GM20000 (cell line): ENCODE results near the gene ZNF473.
A peak's percentile ranks its signal among the peaks of the same experiment; 100 is the strongest.

ENCODE experiments used
- DNase-seq: peaks from one replicate; pipeline ENCODE4 v3.0.0; 2012; ENCODE audit warnings: low spot score
- CTCF ChIP-seq: IDR thresholded peaks from 2 replicates; pipeline ENCODE4 v1.5.1; 2012; ENCODE audit warnings: mild to moderate bottlenecking, control low read depth; ENCODE audit errors: extremely low read depth, missing control alignments

The ZNF473 gene

GRCh38 chr19:50025794-50026549 lies at the start of gene ZNF473:
Gene ZNF473 (plus strand): TSS chr19:50026005. CDS start chr19:50031083, 5,078 bp downstream.
- TF ChIP-seq CTCF = no peak

GRCh38 chr19:49976496-49976895 lies 49.3 kb upstream of the ZNF473 start:
- no peak for TF ChIP-seq CTCF
- DNase-seq = no peak

More at GRCh38 chr19:50025794-50026549, at the start of gene ZNF473:
- peak; percentile 82 for DNase-seq

- no peak for TF ChIP-seq CTCF
- DNase-seq = no peak
Observed at GRCh38 chr19:49977076-49977475, 48.7 kb upstream of the ZNF473 start.

- no peak for TF ChIP-seq CTCF
- DNase-seq = no peak
Observed at GRCh38 chr19:49977881-49978280, 47.9 kb upstream of the ZNF473 start.

GRCh38 chr19:49978324-49978723 lies 47.5 kb upstream of the ZNF473 start:
- no peak for TF ChIP-seq CTCF
- no peak for DNase-seq

GRCh38 chr19:49981603-49982593 lies 43.9 kb upstream of the ZNF473 start:
- no peak for TF ChIP-seq CTCF
- DNase-seq = no peak
